HCT116 (cell line): ENCODE data around the gene EXOSC9. TPM values are rescaled to one million over a fixed set of nuclear protein-coding genes. Genes with fewer than 3 reads are reported as not detected.

Experiments used
- ATAC-seq: fragments of 200-7000 bp; cut with Tn5 transposase; 2 replicates; pipeline ENCODE4 v1.9.1; 2020; ENCODE audit warnings: mild to moderate bottlenecking, moderate library complexity
- BruUV-seq: library from RNA; stranded (reverse); fragments of 400-500 nt; replicated peaks from 2 replicates; lab custom pipeline; 2021; lab: Mats Ljungman, UMichigan
- CTCF ChIA-PET: fragments of 300-600 bp; sonication (Branson Sonifier 250); formaldehyde crosslinking; loops from one replicate; lab custom pipeline; 2021; ENCODE audit warnings: antibody characterized with exemption; lab: Charles Lee
- POLR2A ChIA-PET: fragments of 300-600, 350-600 bp; sonication (Branson Sonifier 250); formaldehyde crosslinking; loops from one replicate; lab custom pipeline; 2021; ENCODE audit warnings: antibody characterized with exemption; lab: Charles Lee
- RAD21 ChIA-PET, 2 experiments: fragments of 300-600 bp; sonication (Branson Sonifier 250); formaldehyde crosslinking; loops; one replicate each; lab custom pipeline; 2023; ENCODE audit warnings: low total read pairs in 2 of 2; ENCODE audit not compliant: uncharacterized antibody in 2 of 2, unreplicated experiment in 2 of 2, low non-redundant PET in 1 of 2; lab: Charles Lee
- DNase-seq: peaks from one replicate; pipeline ENCODE4 v3.0.0-alpha.2; 2010; ENCODE audit warnings: low read depth, low spot score
- H2AFZ ChIP-seq: fragments of 200-600 bp; shearing (Covaris generic), sonication (generic); 2 replicates; pipeline ENCODE4 v1.6.1; 2017; ENCODE audit warnings: low read depth, mixed run types, mixed read lengths, antibody characterized with exemption, low read length; ENCODE audit not compliant: poor library complexity, severe bottlenecking
- H3K27ac ChIP-seq: 2 replicates; pipeline ENCODE4 v1.5.1; 2012; ENCODE audit warnings: low read depth, low read length
- H3K27me3 ChIP-seq: fragments of 200-600 bp; sonication (generic); 2 replicates; pipeline ENCODE4 v1.6.1; 2016; ENCODE audit warnings: mixed run types, low read length, mixed read lengths; ENCODE audit not compliant: insufficient read depth
- H3K36me3 ChIP-seq, 2 experiments: fragments of 200-500 bp in 1 of 2; fragments of 200-600 bp in 1 of 2; sonication (Bioruptor generic) in 1 of 2; sonication (generic) in 1 of 2; 2 replicates each; pipeline versions ENCODE4 v1.5.1 to v1.6.1; 2014 to 2016; ENCODE audit warnings: low read length in 2 of 2, inconsistent platforms in 1 of 2, mixed read lengths in 1 of 2, mixed run types in 1 of 2; ENCODE audit not compliant: insufficient read depth in 2 of 2, control insufficient read depth in 1 of 2
- H3K4me1 ChIP-seq, 2 experiments: fragments of 200-600 bp in 1 of 2; sonication (generic) in 1 of 2; 2 replicates each; pipeline versions ENCODE4 v1.5.1 to v1.6.1; 2012 to 2017; ENCODE audit warnings: low read length in 2 of 2, inconsistent platforms in 1 of 2, mild to moderate bottlenecking in 1 of 2, mixed read lengths in 1 of 2, mixed run types in 1 of 2, moderate library complexity in 1 of 2; ENCODE audit not compliant: insufficient read depth in 2 of 2, control insufficient read depth in 1 of 2
- H3K4me2 ChIP-seq: fragments of 200-600 bp; sonication (generic); 2 replicates; pipeline ENCODE4 v1.6.1; 2017; ENCODE audit warnings: mixed run types, low read length, mixed read lengths
- H3K4me3 ChIP-seq, 2 experiments: fragments of 200-600 bp in 1 of 2; sonication (generic) in 1 of 2; replicated peaks in 1 of 2; 2 replicates each; pipeline ENCODE4 v1.5.1; 2011 to 2016; ENCODE audit warnings: low read length in 2 of 2, control low read depth in 1 of 2, low read depth in 1 of 2, mild to moderate bottlenecking in 1 of 2, mixed read lengths in 1 of 2, mixed run types in 1 of 2
- H3K79me2 ChIP-seq: fragments of 200-600 bp; sonication (generic); 2 replicates; pipeline ENCODE4 v1.6.1; 2017; ENCODE audit warnings: mild to moderate bottlenecking, mixed run types, low read length, moderate library complexity, mixed read lengths; ENCODE audit not compliant: insufficient read depth
- H3K9ac ChIP-seq: fragments of 200-600 bp; sonication (generic); 2 replicates; pipeline ENCODE4 v1.6.1; 2016; ENCODE audit warnings: low read length, mixed read lengths
- H3K9me2 ChIP-seq: fragments of 200-600 bp; sonication (generic), shearing (Covaris generic); 2 replicates; pipeline ENCODE4 v1.6.1; 2017; ENCODE audit warnings: mixed run types, mild to moderate bottlenecking, moderate library complexity; ENCODE audit not compliant: insufficient read depth
- H3K9me3 ChIP-seq, 2 experiments: fragments of 200-500 bp in 1 of 2; fragments of 200-600 bp in 1 of 2; sonication (Bioruptor generic) in 1 of 2; sonication (generic) in 1 of 2; 2 replicates each; pipeline ENCODE4 v1.6.1; 2014 to 2017; ENCODE audit warnings: low read length in 2 of 2, mixed read lengths in 2 of 2, inconsistent platforms in 1 of 2, low read depth in 1 of 2, mild to moderate bottlenecking in 1 of 2, mixed run types in 1 of 2, moderate library complexity in 1 of 2; ENCODE audit not compliant: control insufficient read depth in 1 of 2, insufficient read depth in 1 of 2
- H4K20me1 ChIP-seq: fragments of 200-600 bp; sonication (generic), shearing (Covaris generic); 2 replicates; pipeline ENCODE4 v1.6.1; 2017; ENCODE audit warnings: mixed run types, mild to moderate bottlenecking, moderate library complexity; ENCODE audit not compliant: insufficient read depth
- CEBPB ChIP-seq: IDR thresholded peaks from 2 replicates; pipeline ENCODE4 v1.6.1; 2012; ENCODE audit warnings: low read depth
- FOSL1 ChIP-seq: IDR thresholded peaks from 2 replicates; pipeline ENCODE4 v1.6.1; 2012; ENCODE audit warnings: low read depth
- POLR2A ChIP-seq: IDR thresholded peaks from 2 replicates; pipeline ENCODE4 v1.7.0; 2011; ENCODE audit warnings: borderline replicate concordance; ENCODE audit not compliant: insufficient read depth, insufficient read length; ENCODE audit errors: extremely low read depth
- POLR2AphosphoS5 ChIP-seq: IDR thresholded peaks from 2 replicates; pipeline ENCODE4 v1.6.1; 2011; ENCODE audit warnings: mild to moderate bottlenecking, low read depth, low read length, moderate library complexity
- SIN3A ChIP-seq: IDR thresholded peaks from 2 replicates; pipeline ENCODE4 v1.6.1; 2012; ENCODE audit warnings: low read depth
- SP1 ChIP-seq: IDR thresholded peaks from 2 replicates; pipeline ENCODE4 v1.6.1; 2012; ENCODE audit warnings: low read depth
- SRF ChIP-seq: IDR thresholded peaks from 2 replicates; pipeline ENCODE4 v1.6.1; 2012; ENCODE audit warnings: low read depth
- YY1 ChIP-seq: IDR thresholded peaks from 2 replicates; pipeline ENCODE4 v1.6.1; 2011; ENCODE audit warnings: low read length, low read depth, moderate library complexity, mild to moderate bottlenecking; ENCODE audit not compliant: insufficient replicate concordance; ENCODE audit errors: extremely low read depth
- intact Hi-C: fragments of 100-400 bp; cut with micrococcal nuclease; formaldehyde crosslinking; loops from 2 replicates; pipeline ENCODE4 v1.10.0; 2022
- total RNA-seq: library from RNA; stranded (reverse); gene quantifications from one replicate; pipeline ENCODE4 v1.2.1, GENCODE V29; 2021; ENCODE audit not compliant: unreplicated experiment
- TF ChIP-seq, protein P1 (sequence below): IDR thresholded peaks from 2 replicates; pipeline ENCODE4 v1.6.1; 2012
- TF ChIP-seq, protein P2 (sequence below): IDR thresholded peaks from 2 replicates; pipeline ENCODE4 v1.6.1; 2012; ENCODE audit warnings: low read depth
- TF ChIP-seq, protein P3 (sequence below): IDR thresholded peaks from 2 replicates; pipeline ENCODE4 v1.6.1; 2012

The EXOSC9 gene
- total RNA-seq, 1 experiment from 2014 or later, result 58.6 TPM

DNA sequence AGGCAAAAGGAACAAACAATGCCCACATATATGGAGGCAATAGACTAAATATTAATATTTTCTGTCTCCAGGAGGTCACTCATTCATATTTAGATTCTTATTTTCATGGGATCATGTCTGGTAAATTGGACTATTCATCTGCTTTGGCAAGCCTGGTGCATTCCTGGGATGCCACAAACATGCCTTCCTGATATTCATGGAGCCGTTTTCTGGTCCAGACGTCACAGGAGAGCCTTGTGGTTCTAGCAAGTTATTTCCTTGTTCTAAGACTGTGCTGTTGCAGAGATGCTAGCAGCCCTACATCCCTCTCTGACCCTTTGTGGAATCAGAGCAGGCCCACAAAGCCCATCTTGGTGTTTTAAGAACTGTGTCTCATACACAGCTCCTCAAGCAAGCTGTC, 16.1 kb upstream of the EXOSC9 start:
- H3K9me2 ChIP-seq, result no peaks in the 10 kb centered on the region
- ChIA-PET POLR2A (interaction anchor here (1.9 kb wide), 1 partner anchor 16 kb away, joined by 6 read pairs; the partner anchor contains the start of gene EXOSC9), RAD21 (no interaction called here), CTCF (no interaction called here)
- H3K36me3 ChIP-seq, result no peaks in the 10 kb centered on the region
- intact Hi-C loops, result no loop called here
- H3K4me3 ChIP-seq, result no peak overlapping the region
- TF ChIP-seq, protein P1, sequence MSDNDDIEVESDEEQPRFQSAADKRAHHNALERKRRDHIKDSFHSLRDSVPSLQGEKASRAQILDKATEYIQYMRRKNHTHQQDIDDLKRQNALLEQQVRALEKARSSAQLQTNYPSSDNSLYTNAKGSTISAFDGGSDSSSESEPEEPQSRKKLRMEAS, result no peak
- TF ChIP-seq, protein P2, sequence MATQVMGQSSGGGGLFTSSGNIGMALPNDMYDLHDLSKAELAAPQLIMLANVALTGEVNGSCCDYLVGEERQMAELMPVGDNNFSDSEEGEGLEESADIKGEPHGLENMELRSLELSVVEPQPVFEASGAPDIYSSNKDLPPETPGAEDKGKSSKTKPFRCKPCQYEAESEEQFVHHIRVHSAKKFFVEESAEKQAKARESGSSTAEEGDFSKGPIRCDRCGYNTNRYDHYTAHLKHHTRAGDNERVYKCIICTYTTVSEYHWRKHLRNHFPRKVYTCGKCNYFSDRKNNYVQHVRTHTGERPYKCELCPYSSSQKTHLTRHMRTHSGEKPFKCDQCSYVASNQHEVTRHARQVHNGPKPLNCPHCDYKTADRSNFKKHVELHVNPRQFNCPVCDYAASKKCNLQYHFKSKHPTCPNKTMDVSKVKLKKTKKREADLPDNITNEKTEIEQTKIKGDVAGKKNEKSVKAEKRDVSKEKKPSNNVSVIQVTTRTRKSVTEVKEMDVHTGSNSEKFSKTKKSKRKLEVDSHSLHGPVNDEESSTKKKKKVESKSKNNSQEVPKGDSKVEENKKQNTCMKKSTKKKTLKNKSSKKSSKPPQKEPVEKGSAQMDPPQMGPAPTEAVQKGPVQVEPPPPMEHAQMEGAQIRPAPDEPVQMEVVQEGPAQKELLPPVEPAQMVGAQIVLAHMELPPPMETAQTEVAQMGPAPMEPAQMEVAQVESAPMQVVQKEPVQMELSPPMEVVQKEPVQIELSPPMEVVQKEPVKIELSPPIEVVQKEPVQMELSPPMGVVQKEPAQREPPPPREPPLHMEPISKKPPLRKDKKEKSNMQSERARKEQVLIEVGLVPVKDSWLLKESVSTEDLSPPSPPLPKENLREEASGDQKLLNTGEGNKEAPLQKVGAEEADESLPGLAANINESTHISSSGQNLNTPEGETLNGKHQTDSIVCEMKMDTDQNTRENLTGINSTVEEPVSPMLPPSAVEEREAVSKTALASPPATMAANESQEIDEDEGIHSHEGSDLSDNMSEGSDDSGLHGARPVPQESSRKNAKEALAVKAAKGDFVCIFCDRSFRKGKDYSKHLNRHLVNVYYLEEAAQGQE, result no peak
- TF ChIP-seq SP1 (no peak), YY1 (no peak), CEBPB (no peak), SIN3A (no peak), SRF (no peak), POLR2A (no peak), FOSL1 (no peak), POLR2AphosphoS5 (no peak)
- TF ChIP-seq, protein P3, sequence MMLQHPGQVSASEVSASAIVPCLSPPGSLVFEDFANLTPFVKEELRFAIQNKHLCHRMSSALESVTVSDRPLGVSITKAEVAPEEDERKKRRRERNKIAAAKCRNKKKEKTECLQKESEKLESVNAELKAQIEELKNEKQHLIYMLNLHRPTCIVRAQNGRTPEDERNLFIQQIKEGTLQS, result no peak
- H3K27me3 ChIP-seq, result no peaks in the 10 kb centered on the region
- H3K9ac ChIP-seq, result no peak overlapping the region
- ATAC-seq (no peak), DNase-seq (no peak)
- H3K4me1 ChIP-seq, result no peaks in the 10 kb centered on the region
- no peaks in the 10 kb centered on the region for H4K20me1 ChIP-seq
- no peaks in the 10 kb centered on the region for H3K9me3 ChIP-seq
- H3K27ac ChIP-seq, result no peak overlapping the region
- no peaks in the 10 kb centered on the region for H3K79me2 ChIP-seq
- BruUV-seq, result no TSS peak
- no peak overlapping the region for H2AFZ ChIP-seq
- no peak overlapping the region for H3K4me2 ChIP-seq
